ENCODE measurements around the gene MTFR1L.

DNA sequence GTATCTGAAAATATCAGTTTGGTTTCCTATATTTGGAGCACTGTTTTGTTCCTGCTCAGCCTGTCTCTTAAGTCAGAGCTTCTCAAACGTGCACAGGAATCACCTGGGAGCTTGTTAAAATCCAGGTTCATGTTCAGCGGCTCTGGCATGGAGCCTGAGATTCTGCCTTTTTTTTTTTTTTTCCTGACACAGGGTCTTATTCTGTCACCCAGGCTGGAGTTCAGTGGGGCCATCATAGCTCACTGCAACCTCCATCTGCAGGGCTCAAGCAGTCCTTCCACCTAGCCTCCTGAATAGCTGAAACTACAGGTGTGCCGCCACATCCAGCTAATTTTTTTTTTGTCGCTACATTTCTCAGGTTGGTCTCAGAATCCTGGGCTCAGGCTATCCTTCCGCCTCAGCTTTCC is 32.0 kb upstream of the MTFR1L start:
- no peak for TF ChIP-seq CTCF (IDR thresholded peaks at IDR 0.05)
- no peak for TF ChIP-seq POLR2A (IDR thresholded peaks at IDR 0.05)

All from heart left ventricle (tissue), 13 donors.